T-helper 1 cell treated with Interleukin-12 subunit alpha and Interleukin-12 subunit beta and Interleukin-4 antibody, amounts not matched to agents 30 μg/mL and 1 μg/mL, for 36 hours (primary cell): ENCODE results near the gene ITGA3.
A peak's percentile ranks its signal among the peaks of the same experiment; 100 is the strongest.

Experiments used
- H3K27ac Mint-ChIP-seq: one replicate; pipeline ENCODE4 v1.8.0; 2021; ENCODE audit warnings: mild to moderate bottlenecking, mixed read lengths
- H3K27me3 Mint-ChIP-seq: one replicate; pipeline ENCODE4 v1.8.0; 2021; ENCODE audit warnings: low read depth, mixed read lengths
- H3K36me3 Mint-ChIP-seq: one replicate; pipeline ENCODE4 v1.8.0; 2021; ENCODE audit warnings: low read depth, mixed read lengths
- H3K4me1 Mint-ChIP-seq: one replicate; pipeline ENCODE4 v1.8.0; 2021; ENCODE audit warnings: low read depth, mixed read lengths
- H3K4me3 Mint-ChIP-seq: one replicate; pipeline ENCODE4 v1.8.0; 2021; ENCODE audit warnings: mild to moderate bottlenecking, moderate library complexity, mixed read lengths
- H3K9me3 Mint-ChIP-seq: one replicate; pipeline ENCODE4 v1.8.0; 2021; ENCODE audit warnings: mixed read lengths

The ITGA3 gene

GRCh38 chr17:50132104-50132794 lies 76.3 kb downstream of the ITGA3 start:
- no peak overlapping the region for H3K4me3 Mint-ChIP-seq
- H3K27ac Mint-ChIP-seq = no peak overlapping the region
- no peaks in the 10 kb centered on the region for H3K9me3 Mint-ChIP-seq
- H3K4me1 Mint-ChIP-seq = peaks cover 40% of the 10 kb centered on the region
- H3K36me3 Mint-ChIP-seq = peaks cover 35% of the 10 kb centered on the region
- peaks cover 26% of the 10 kb centered on the region for H3K27me3 Mint-ChIP-seq

- H3K36me3 Mint-ChIP-seq = peaks cover 45% of the 10 kb centered on the region
- H3K27ac Mint-ChIP-seq = no peak overlapping the region
Observed at GRCh38 chr17:50133028-50133768, 77.3 kb downstream of the ITGA3 start.

GRCh38 chr17:50133769-50134099 lies 77.8 kb downstream of the ITGA3 start:
- no peak overlapping the region for H3K4me3 Mint-ChIP-seq
- H3K27me3 Mint-ChIP-seq = peaks cover 13% of the 10 kb centered on the region
- H3K36me3 Mint-ChIP-seq = peaks cover 46% of the 10 kb centered on the region
- peaks cover 43% of the 10 kb centered on the region for H3K4me1 Mint-ChIP-seq
- no peaks in the 10 kb centered on the region for H3K9me3 Mint-ChIP-seq
- H3K27ac Mint-ChIP-seq = no peak overlapping the region

More at GRCh38 chr17:50133028-50133768, 77.3 kb downstream of the ITGA3 start:
- Mint-ChIP-seq H3K4me1 (peaks cover 44% of the 10 kb centered on the region), H3K27me3 (peaks cover 19% of the 10 kb centered on the region), H3K9me3 (no peaks in the 10 kb centered on the region), H3K4me3 (no peak overlapping the region)

- Mint-ChIP-seq H3K4me1 (peaks cover 42% of the 10 kb centered on the region), H3K4me3 (no peak overlapping the region), H3K27me3 (peaks cover 10% of the 10 kb centered on the region), H3K9me3 (no peaks in the 10 kb centered on the region), H3K36me3 (peaks cover 53% of the 10 kb centered on the region), H3K27ac (no peak overlapping the region)
Observed at GRCh38 chr17:50134206-50135110, 78.5 kb downstream of the ITGA3 start.

GRCh38 chr17:50135316-50136095 lies 79.6 kb downstream of the ITGA3 start:
- Mint-ChIP-seq H3K27ac (no peak overlapping the region), H3K36me3 (peaks cover 62% of the 10 kb centered on the region)

GRCh38 chr17:50136096-50136687 lies 80.3 kb downstream of the ITGA3 start:
- Mint-ChIP-seq H3K4me3 (no peak overlapping the region), H3K27me3 (peaks cover 4% of the 10 kb centered on the region), H3K27ac (no peak overlapping the region), H3K4me1 (peaks cover 49% of the 10 kb centered on the region), H3K9me3 (no peaks in the 10 kb centered on the region), H3K36me3 (peaks cover 61% of the 10 kb centered on the region)

More at GRCh38 chr17:50135316-50136095, 79.6 kb downstream of the ITGA3 start:
- Mint-ChIP-seq H3K4me3 (no peak overlapping the region), H3K9me3 (no peaks in the 10 kb centered on the region), H3K4me1 (peaks cover 50% of the 10 kb centered on the region), H3K27me3 (peaks cover 10% of the 10 kb centered on the region)

GRCh38 chr17:50137042-50137441 lies 81.1 kb downstream of the ITGA3 start:
- Mint-ChIP-seq H3K27me3 (no peaks in the 10 kb centered on the region), H3K27ac (peak overlapping the region; percentile 41), H3K4me1 (peaks cover 50% of the 10 kb centered on the region), H3K36me3 (peaks cover 63% of the 10 kb centered on the region), H3K4me3 (no peak overlapping the region), H3K9me3 (no peaks in the 10 kb centered on the region)

GRCh38 chr17:50139185-50139783 lies 83.4 kb downstream of the ITGA3 start:
- Mint-ChIP-seq H3K4me1 (peaks cover 64% of the 10 kb centered on the region), H3K27ac (peak overlapping the region; percentile 90), H3K4me3 (peak overlapping the region; percentile 86), H3K36me3 (peaks cover 77% of the 10 kb centered on the region), H3K9me3 (no peaks in the 10 kb centered on the region), H3K27me3 (no peaks in the 10 kb centered on the region)
